Endodermal cell (in vitro differentiated cells): ENCODE measurements around the gene SNX22. TPM values are rescaled to one million over a fixed set of nuclear protein-coding genes. Genes with fewer than 3 reads are reported as not detected.
"Not testable (repeated sequence)": the region's sequence is repeated elsewhere in the genome, so short reads cannot be mapped to it uniquely, and the experiment has no call there.

Experiments
- DNase-seq: peaks from one replicate; pipeline ENCODE4 v3.0.0-alpha.2; 2017
- H3K27ac ChIP-seq: 2 replicates; pipeline ENCODE4 v1.5.1; 2013; ENCODE audit warnings: mild to moderate bottlenecking, low read depth, low read length, moderate library complexity
- H3K27me3 ChIP-seq: 2 replicates; pipeline ENCODE4 v1.6.1; 2013; ENCODE audit warnings: mild to moderate bottlenecking, low read length, moderate library complexity; ENCODE audit not compliant: insufficient read depth, control insufficient read depth, poor library complexity, severe bottlenecking
- H3K36me3 ChIP-seq: 2 replicates; pipeline ENCODE4 v1.7.0; 2013; ENCODE audit warnings: mild to moderate bottlenecking, low read length, moderate library complexity; ENCODE audit not compliant: control insufficient read depth, insufficient read depth
- H3K4me1 ChIP-seq: one replicate; pipeline ENCODE4 v1.7.0; 2013; ENCODE audit warnings: low read length; ENCODE audit not compliant: control insufficient read depth, insufficient read depth
- H3K4me3 ChIP-seq: 2 replicates; pipeline ENCODE4 v1.5.1; 2013; ENCODE audit warnings: mild to moderate bottlenecking, low read length, moderate library complexity
- H3K9ac ChIP-seq: 2 replicates; pipeline ENCODE4 v1.6.1; 2013; ENCODE audit warnings: mild to moderate bottlenecking, low read length, moderate library complexity; ENCODE audit not compliant: poor library complexity, severe bottlenecking; ENCODE audit errors: extremely low read depth
- H3K9me3 ChIP-seq: 2 replicates; pipeline ENCODE4 v1.6.1; 2013; ENCODE audit warnings: mild to moderate bottlenecking, low read length, moderate library complexity; ENCODE audit not compliant: control insufficient read depth
- H3K27ac Mint-ChIP-seq: 2 replicates; pipeline ENCODE4 v1.8.0; 2020; ENCODE audit warnings: mixed read lengths
- H3K27me3 Mint-ChIP-seq: 2 replicates; pipeline ENCODE4 v1.8.0; 2021; ENCODE audit warnings: mild to moderate bottlenecking, mixed read lengths; ENCODE audit not compliant: insufficient read depth
- H3K36me3 Mint-ChIP-seq: 2 replicates; pipeline ENCODE4 v1.8.0; 2020; ENCODE audit warnings: low read depth, mixed read lengths
- H3K4me1 Mint-ChIP-seq: 2 replicates; pipeline ENCODE4 v1.8.0; 2020; ENCODE audit warnings: mixed read lengths
- H3K4me3 Mint-ChIP-seq: 2 replicates; pipeline ENCODE4 v1.8.0; 2020; ENCODE audit warnings: mild to moderate bottlenecking, moderate library complexity, mixed read lengths
- H3K9me3 Mint-ChIP-seq: 2 replicates; pipeline ENCODE4 v1.8.0; 2020; ENCODE audit warnings: mild to moderate bottlenecking, mixed read lengths
- CTCF ChIP-seq: fragments of 200-600 bp; sonication (generic); conservative IDR thresholded peaks from 2 replicates; pipeline ENCODE4 v1.5.0; 2021; ENCODE audit warnings: antibody characterized with exemption, mild to moderate bottlenecking
- WGBS, 2 experiments: methylation state at CpG; one replicate each; pipeline versions ENCODE4 v1.1.5 to v1.1.7; 2013; ENCODE audit warnings: missing lambda C conversion rate in 2 of 2, mixed read lengths in 1 of 2; ENCODE audit not compliant: insufficient coverage in 1 of 2, insufficient read length in 1 of 2; 5-methylcytosine and 5-hydroxymethylcytosine counted together
- total RNA-seq, 2 donors: library from RNA; stranded (reverse); fragmentation: NEBNext Ultra II Directional in 1 of 2; extraction: Animal tissue kit (Norgen Biotek cat#: 25700) in 1 of 2; gene quantifications; 2 replicates in 1 of 2; 3 replicates in 1 of 2; pipeline ENCODE4 v1.2.1, GENCODE V29; 2021

Gene SNX22
- total RNA-seq, 2 donors from 2014 or later = 1.6 to 2.6 TPM

- Mint-ChIP-seq H3K9me3 (no peaks in the 10 kb centered on the region), H3K27ac (no peak overlapping the region), H3K36me3 (peaks cover 2% of the 10 kb centered on the region), H3K4me1 (peaks cover 14% of the 10 kb centered on the region), H3K27me3 (no peaks in the 10 kb centered on the region), H3K4me3 (no peak overlapping the region)
- H3K27me3 ChIP-seq = no peaks in the 10 kb centered on the region
- no peaks in the 10 kb centered on the region for H3K36me3 ChIP-seq
- WGBS, 2 experiments = 80 to 86% methylated on average over 1 of the region's 1 CpG
- no peaks in the 10 kb centered on the region for H3K9me3 ChIP-seq
- TF ChIP-seq CTCF = no peak
- H3K4me1 ChIP-seq = peaks cover 8% of the 10 kb centered on the region
- no peak overlapping the region for H3K4me3 ChIP-seq
- no peak for DNase-seq
- H3K27ac ChIP-seq = no peak overlapping the region
- H3K9ac ChIP-seq = no peak overlapping the region
These were observed 44.2 kb upstream of the SNX22 start for GRCh38 chr15:64107337-64107736.

GRCh38 chr15:64110108-64110701 lies 41.3 kb upstream of the SNX22 start:
- H3K4me3 ChIP-seq, H3K4me1 ChIP-seq, DNase-seq, H3K27me3 Mint-ChIP-seq, H3K27me3 ChIP-seq, H3K4me3 Mint-ChIP-seq, H3K27ac Mint-ChIP-seq, H3K9ac ChIP-seq, H3K9me3 ChIP-seq, H3K9me3 Mint-ChIP-seq, H3K27ac ChIP-seq: not testable (repeated sequence)
- WGBS, 2 experiments = 90 to 94% methylated on average over 3 to 4 of the region's 4 CpGs
- Mint-ChIP-seq H3K36me3 (peaks cover 17% of the 10 kb centered on the region), H3K4me1 (peaks cover 19% of the 10 kb centered on the region)
- peaks cover 26% of the 10 kb centered on the region for H3K36me3 ChIP-seq

- Histone ChIP-seq H3K9ac (no peak overlapping the region), H3K27me3 (no peaks in the 10 kb centered on the region), H3K36me3 (peaks cover 33% of the 10 kb centered on the region), H3K4me3 (no peak overlapping the region), H3K27ac (no peak overlapping the region), H3K4me1 (peaks cover 3% of the 10 kb centered on the region), H3K9me3 (no peaks in the 10 kb centered on the region)
- Mint-ChIP-seq H3K27ac (no peak overlapping the region), H3K27me3 (no peaks in the 10 kb centered on the region), H3K4me1 (peaks cover 19% of the 10 kb centered on the region), H3K36me3 (peaks cover 20% of the 10 kb centered on the region), H3K4me3 (no peak overlapping the region), H3K9me3 (no peaks in the 10 kb centered on the region)
- WGBS, 2 experiments = 90 to 92% methylated on average over 2 of the region's 3 CpGs
- no peak for DNase-seq
- TF ChIP-seq CTCF = no peak
These were observed 40.4 kb upstream of the SNX22 start for GRCh38 chr15:64110950-64111678.
